ENCODE measurements around the gene TMCC3. TPM values are rescaled to one million over a fixed set of nuclear protein-coding genes. Genes with fewer than 3 reads are reported as not detected.

Gene TMCC3
- polyA plus RNA-seq, 1 donor (not counting 4 experiments of a cell fraction or from before 2014, with no cell fraction given), result 18.9 TPM

GRCh38 chr12:94616203-94616729 lies 34.1 kb downstream of the TMCC3 start:
- Histone ChIP-seq H3K4me2 (ENCODE audit: control insufficient read depth, extremely low read depth, insufficient read depth, low read depth, low read length) (peak overlapping the region; percentile 99), H3K9ac (ENCODE audit: control insufficient read depth, extremely low read depth, insufficient read depth, low read length) (peak overlapping the region; percentile 94), H3K9me1 (ENCODE audit: control insufficient read depth, extremely low read depth, insufficient read depth, low read length) (no peaks in the 10 kb centered on the region), H3K4me1 (ENCODE audit: control insufficient read depth, extremely low read depth, insufficient read depth, low read length) (peaks cover 71% of the 10 kb centered on the region), H3K27ac (ENCODE audit: control insufficient read depth, insufficient read depth, low read length) (peak overlapping the region; percentile 100), H3K36me3 (ENCODE audit: control insufficient read depth in 2 of 2, extremely low read depth in 1 of 2, insufficient read depth in 2 of 2, low read length in 2 of 2) (no peaks in the 10 kb centered on the region), H3K4me3 (ENCODE audit: control insufficient read depth in 2 of 3, extremely low read depth in 1 of 3, insufficient read depth in 2 of 3, low read depth in 1 of 3, low read length in 3 of 3) (peak overlapping the region; percentile 40 to 85 (median 81)), H3K27me3 (ENCODE audit: control insufficient read depth, extremely low read depth, insufficient read depth, low read length) (no peaks in the 10 kb centered on the region), H2AFZ (ENCODE audit: control insufficient read depth, low read length) (no peak overlapping the region), H3K79me2 (ENCODE audit: control insufficient read depth, insufficient read depth, low read length) (peaks cover 56% of the 10 kb centered on the region), H4K20me1 (ENCODE audit: control insufficient read depth, extremely low read depth, insufficient read depth, low read length) (no peaks in the 10 kb centered on the region), H3K9me3 (ENCODE audit: control insufficient read depth, low read depth, low read length) (no peaks in the 10 kb centered on the region)
- dilution Hi-C loops (cut with MboI; ENCODE audit: extremely low pct_ligation_motif_present, low sequenced_read_pairs), result no loop called here
- TF ChIP-seq EZH2 (IDR thresholded peaks at IDR 0.05; ENCODE audit: low read length) (no peak), CTCF (optimal IDR thresholded peaks at IDR 0.05 in 1 of 3, IDR thresholded peaks at IDR 0.05 in 1 of 3, conservative IDR thresholded peaks at IDR 0.05 in 1 of 3; ENCODE audit: extremely low read depth in 1 of 3, insufficient read depth in 2 of 3, low read length in 3 of 3) (peak; percentile 27 to 54 (median 36))
- DNase-seq (ENCODE audit: low read depth, low spot score) (no peak), FAIRE-seq (peak; percentile 17)

GRCh38 chr12:94615260-94616181 lies 34.8 kb downstream of the TMCC3 start:
- no peaks in the 10 kb centered on the region for H3K9me1 ChIP-seq (ENCODE audit: control insufficient read depth, extremely low read depth, insufficient read depth, low read length)
- FAIRE-seq (peak; percentile 95), DNase-seq (ENCODE audit: low read depth, low spot score) (no peak)
- no peaks in the 10 kb centered on the region for H3K27me3 ChIP-seq (ENCODE audit: control insufficient read depth, extremely low read depth, insufficient read depth, low read length)
- H3K9me3 ChIP-seq (ENCODE audit: control insufficient read depth, low read depth, low read length), result no peaks in the 10 kb centered on the region
- dilution Hi-C loops (cut with MboI; ENCODE audit: extremely low pct_ligation_motif_present, low sequenced_read_pairs), result no loop called here
- peak overlapping the region; percentile 99 for H3K4me2 ChIP-seq (ENCODE audit: control insufficient read depth, extremely low read depth, insufficient read depth, low read depth, low read length)
- peaks cover 63% of the 10 kb centered on the region for H3K4me1 ChIP-seq (ENCODE audit: control insufficient read depth, extremely low read depth, insufficient read depth, low read length)
- no peaks in the 10 kb centered on the region for H4K20me1 ChIP-seq (ENCODE audit: control insufficient read depth, extremely low read depth, insufficient read depth, low read length)
- H3K27ac ChIP-seq (ENCODE audit: control insufficient read depth, insufficient read depth, low read length), result peak overlapping the region; percentile 100
- H2AFZ ChIP-seq (ENCODE audit: control insufficient read depth, low read length), result peak overlapping the region; percentile 45
- H3K9ac ChIP-seq (ENCODE audit: control insufficient read depth, extremely low read depth, insufficient read depth, low read length), result peak overlapping the region; percentile 94
- H3K36me3 ChIP-seq (ENCODE audit: control insufficient read depth in 2 of 2, extremely low read depth in 1 of 2, insufficient read depth in 2 of 2, low read length in 2 of 2), result no peaks in the 10 kb centered on the region
- TF ChIP-seq CTCF (optimal IDR thresholded peaks at IDR 0.05 in 1 of 3, IDR thresholded peaks at IDR 0.05 in 1 of 3, conservative IDR thresholded peaks at IDR 0.05 in 1 of 3; ENCODE audit: extremely low read depth in 1 of 3, insufficient read depth in 2 of 3, low read length in 3 of 3) (no peak), EZH2 (IDR thresholded peaks at IDR 0.05; ENCODE audit: low read length) (no peak)
- H3K4me3 ChIP-seq (ENCODE audit: control insufficient read depth in 2 of 3, extremely low read depth in 1 of 3, insufficient read depth in 2 of 3, low read depth in 1 of 3, low read length in 3 of 3), result peak overlapping the region; percentile 40 to 85 (median 81)
- peaks cover 59% of the 10 kb centered on the region for H3K79me2 ChIP-seq (ENCODE audit: control insufficient read depth, insufficient read depth, low read length)

Data from keratinocyte (primary cell).